Thymus (tissue), 11 donors: ENCODE data around the gene CDK2. TPM values are rescaled to one million over a fixed set of nuclear protein-coding genes. Genes with fewer than 3 reads are reported as not detected.
A peak's percentile ranks its signal among the peaks of the same experiment; 100 is the strongest.
"Not testable (repeated sequence)": the region's sequence is repeated elsewhere in the genome, so short reads cannot be mapped to it uniquely, and the experiment has no call there.

Source experiments
- DNase-seq, 9 donors: peaks; one replicate each; pipeline ENCODE4 v3.0.0-alpha.2; 2013; ENCODE audit warnings: low spot score in 9 of 9, low read depth in 6 of 9, missing footprints in 1 of 9
- H3K27ac ChIP-seq, 2 donors: one replicate each; pipeline ENCODE4 v1.5.1; 2013; ENCODE audit warnings: control low read depth in 1 of 2, low read depth in 1 of 2, low read length in 1 of 2, mild to moderate bottlenecking in 1 of 2, moderate library complexity in 1 of 2
- H3K27me3 ChIP-seq, 2 donors: one replicate each; pipeline ENCODE4 v1.5.1; 2013; ENCODE audit warnings: low read length in 1 of 2; ENCODE audit not compliant: control insufficient read depth in 2 of 2, insufficient read depth in 1 of 2
- H3K36me3 ChIP-seq, 2 donors: one replicate each; pipeline ENCODE4 v1.5.1; 2013; ENCODE audit warnings: low read length in 1 of 2, mild to moderate bottlenecking in 1 of 2, moderate library complexity in 1 of 2; ENCODE audit not compliant: control insufficient read depth in 2 of 2, insufficient read depth in 2 of 2
- H3K4me1 ChIP-seq, 2 donors: one replicate each; pipeline ENCODE4 v1.5.1; 2013; ENCODE audit warnings: low read length in 2 of 2; ENCODE audit not compliant: control insufficient read depth in 2 of 2, insufficient read depth in 2 of 2
- H3K4me3 ChIP-seq, 2 donors: one replicate each; pipeline ENCODE4 v1.5.1; 2013; ENCODE audit warnings: low read length in 2 of 2, control low read depth in 1 of 2, mild to moderate bottlenecking in 1 of 2
- H3K9me3 ChIP-seq, 2 donors: one replicate each; pipeline ENCODE4 v1.5.1; 2013; ENCODE audit warnings: low read length in 1 of 2, mild to moderate bottlenecking in 1 of 2; ENCODE audit not compliant: control insufficient read depth in 2 of 2, insufficient read depth in 1 of 2
- WGBS: extraction: QIAGEN DNeasy Blood & Tissue Kit; methylation state at CpG from one replicate; pipeline ENCODE4 v1.1.7; 2013; 5-methylcytosine and 5-hydroxymethylcytosine counted together
- polyA plus RNA-seq: library from polyadenylated mRNA; stranded (reverse); fragments of 200-250 nt; gene quantifications from one replicate; pipeline ENCODE4 v1.2.3, GENCODE V29; 2013
- total RNA-seq: library from RNA; stranded (reverse); fragments of 120-200 nt; gene quantifications from one replicate; pipeline ENCODE4 v1.2.4, GENCODE V29; 2013
- donor health status: healthy.

The CDK2 gene
- total and polyA plus RNA-seq, 2 donors, result 22.3 to 67.2 TPM

- Histone ChIP-seq H3K9me3 (no peaks in the 10 kb centered on the region), H3K36me3 (peaks cover 25 to 30% of the 10 kb centered on the region in 2 donors), H3K27me3 (peaks cover 2 to 14% of the 10 kb centered on the region in 2 donors), H3K4me1 (peaks cover 2 to 11% of the 10 kb centered on the region in 2 donors), H3K27ac (peak within 1 kb of the TSS in 1 of 2 donors; percentile 3), H3K4me3 (peak within 1 kb of the TSS; percentile 35 to 38)
- DNase-seq, result peak in 2 of 9 donors; percentile 37 to 58
- WGBS, result 2% methylated on average over 27 of the region's 27 CpGs
Measured at GRCh38 chr12:55996715-55997534, 30.3 kb downstream of the CDK2 start, which contains the start of gene SUOX. Gene SUOX (plus strand): TSS chr12:55997276. CDS start chr12:56002222, 4,946 bp downstream.

- DNase-seq, result no peak
- Histone ChIP-seq H3K36me3 (peaks cover 19 to 24% of the 10 kb centered on the region in 2 donors), H3K4me1 (peaks cover 2 to 11% of the 10 kb centered on the region in 2 donors), H3K27ac (peak overlapping the region in 1 of 2 donors; percentile 3), H3K4me3 (peak overlapping the region; percentile 35 to 38), H3K27me3 (peaks cover 2 to 14% of the 10 kb centered on the region in 2 donors), H3K9me3 (no peaks in the 10 kb centered on the region)
- WGBS, result 7% methylated on average over 5 of the region's 5 CpGs
Measured at GRCh38 chr12:55997535-55997859, 30.9 kb downstream of the CDK2 start.

- peaks cover 2 to 11% of the 10 kb centered on the region in 2 donors for H3K4me1 ChIP-seq
- H3K9me3 ChIP-seq, DNase-seq, H3K27ac ChIP-seq, H3K4me3 ChIP-seq, H3K36me3 ChIP-seq: not testable (repeated sequence)
- peaks cover 2 to 14% of the 10 kb centered on the region in 2 donors for H3K27me3 ChIP-seq
- 92% methylated on average over 5 of the region's 6 CpGs for WGBS
Measured at GRCh38 chr12:55999522-55999921, 32.9 kb downstream of the CDK2 start.

- H3K27ac ChIP-seq, H3K36me3 ChIP-seq, H3K9me3 ChIP-seq, H3K4me3 ChIP-seq, DNase-seq: not testable (repeated sequence)
- peaks cover 2 to 11% of the 10 kb centered on the region in 2 donors for H3K4me1 ChIP-seq
- H3K27me3 ChIP-seq, result peaks cover 2 to 14% of the 10 kb centered on the region in 2 donors
- WGBS, result 98% methylated on average over 33 of the region's 33 CpGs
Measured at GRCh38 chr12:55999999-56000540, 33.4 kb downstream of the CDK2 start.

GRCh38 chr12:56001487-56002100 lies 35.0 kb downstream of the CDK2 start:
- no peaks in the 10 kb centered on the region for H3K9me3 ChIP-seq
- DNase-seq, result no peak
- H3K27me3 ChIP-seq, result peaks cover 2 to 12% of the 10 kb centered on the region in 2 donors
- peaks cover 0 to 4% of the 10 kb centered on the region in 2 donors for H3K36me3 ChIP-seq
- no peak overlapping the region for H3K27ac ChIP-seq
- H3K4me3 ChIP-seq, result no peak overlapping the region
- peaks cover 2 to 9% of the 10 kb centered on the region in 2 donors for H3K4me1 ChIP-seq
- WGBS, result 90% methylated on average over 7 of the region's 7 CpGs

GRCh38 chr12:56003376-56003775 lies 36.7 kb downstream of the CDK2 start:
- H3K4me3 ChIP-seq, H3K36me3 ChIP-seq, H3K9me3 ChIP-seq, H3K27me3 ChIP-seq, H3K27ac ChIP-seq, DNase-seq: not testable (repeated sequence)
- 96% methylated on average over 5 of the region's 5 CpGs for WGBS
- H3K4me1 ChIP-seq, result peaks cover 0 to 10% of the 10 kb centered on the region in 2 donors

- Histone ChIP-seq H3K36me3 (peaks cover 0 to 4% of the 10 kb centered on the region in 2 donors), H3K27me3 (no peaks in the 10 kb centered on the region), H3K9me3 (no peaks in the 10 kb centered on the region), H3K27ac (no peak overlapping the region), H3K4me3 (no peak overlapping the region), H3K4me1 (peaks cover 0 to 10% of the 10 kb centered on the region in 2 donors)
- WGBS, result 96% methylated on average over 10 of the region's 10 CpGs
- no peak for DNase-seq
Measured at GRCh38 chr12:56004211-56004610, 37.6 kb downstream of the CDK2 start.

GRCh38 chr12:56007564-56008559 lies 41.2 kb downstream of the CDK2 start:
- H3K4me3 ChIP-seq, result peak overlapping the region; percentile 44 to 64
- no peaks in the 10 kb centered on the region for H3K27me3 ChIP-seq
- WGBS, result 6% methylated on average over 43 of the region's 44 CpGs
- peak in 2 of 9 donors; percentile 43 to 67 for DNase-seq
- peak overlapping the region; percentile 40 to 75 for H3K27ac ChIP-seq
- H3K9me3 ChIP-seq, result no peaks in the 10 kb centered on the region
- peaks cover 0 to 10% of the 10 kb centered on the region in 2 donors for H3K4me1 ChIP-seq
- H3K36me3 ChIP-seq, result peaks cover 0 to 4% of the 10 kb centered on the region in 2 donors
